Bronchial epithelial cell (primary cell): Measurements from ENCODE around the gene OR10H5. TPM values are rescaled to one million over a fixed set of nuclear protein-coding genes. Genes with fewer than 3 reads are reported as not detected.
"Not testable (repeated sequence)": the region's sequence is repeated elsewhere in the genome, so short reads cannot be mapped to it uniquely, and the experiment has no call there.

Experiments
- DNase-seq: peaks from one replicate; pipeline ENCODE4 v3.0.0-alpha.2; 2010; ENCODE audit warnings: low read depth
- FAIRE-seq: peaks from 2 replicates; lab custom pipeline; 2011; peaks lifted over from hg19 to GRCh38; lab: Jason Lieb, UNC
- H3K27me3 ChIP-seq: 2 replicates; pipeline ENCODE4 v1.5.1; 2011; ENCODE audit warnings: low read length; ENCODE audit not compliant: control insufficient read depth, insufficient read depth
- H3K36me3 ChIP-seq: 2 replicates; pipeline ENCODE4 v1.5.1; 2011; ENCODE audit warnings: low read length; ENCODE audit not compliant: control insufficient read depth, insufficient read depth
- H3K4me3 ChIP-seq: 2 replicates; pipeline ENCODE4 v1.5.1; 2011; ENCODE audit warnings: mild to moderate bottlenecking, low read depth, low read length, control low read depth
- CTCF ChIP-seq: IDR thresholded peaks from 2 replicates; pipeline ENCODE4 v1.5.1; 2011; ENCODE audit warnings: mild to moderate bottlenecking, moderate library complexity, low read length, control low read depth, inconsistent platforms; ENCODE audit not compliant: insufficient read depth, severe bottlenecking
- total RNA-seq: library from RNA; depleted of rRNA; stranded (reverse); fragments of >200 nt; gene quantifications from 2 replicates; pipeline ENCODE4 v1.2.1, GENCODE V29; 2014

OR10H5 gene
- total RNA-seq, 1 donor from 2014 or later, result not detected

GRCh38 chr19:15815306-15815705 lies 27.8 kb downstream of the OR10H5 start, which contains the start of gene OR10H1:
TSS of gene OR10H1 (minus strand) at chr19:15815664. CDS start at chr19:15808037, 7,627 bp downstream.
- no peaks in the 10 kb centered on the region for H3K36me3 ChIP-seq
- FAIRE-seq (no peak), DNase-seq (peak; percentile 19)
- H3K4me3 ChIP-seq, result no peak within 1 kb of the TSS
- TF ChIP-seq CTCF, result no peak
- H3K27me3 ChIP-seq, result no peaks in the 10 kb centered on the region

GRCh38 chr19:15820646-15821045 lies 33.2 kb downstream of the OR10H5 start:
- DNase-seq, result no peak
- no peak for TF ChIP-seq CTCF
- no peaks in the 10 kb centered on the region for H3K36me3 ChIP-seq
- H3K4me3 ChIP-seq, result no peak overlapping the region
- H3K27me3 ChIP-seq, result no peaks in the 10 kb centered on the region
- FAIRE-seq, result no peak

GRCh38 chr19:15825753-15826152 lies 38.3 kb downstream of the OR10H5 start:
- no peak for FAIRE-seq
- no peak for DNase-seq
- no peak for TF ChIP-seq CTCF
- H3K27me3 ChIP-seq, result no peaks in the 10 kb centered on the region
- no peaks in the 10 kb centered on the region for H3K36me3 ChIP-seq
- no peak overlapping the region for H3K4me3 ChIP-seq

- H3K36me3 ChIP-seq, result no peaks in the 10 kb centered on the region
- H3K27me3 ChIP-seq, result no peaks in the 10 kb centered on the region
- no peak for DNase-seq
- no peak for FAIRE-seq
- TF ChIP-seq CTCF, result no peak
- no peak overlapping the region for H3K4me3 ChIP-seq
These were observed 40.7 kb downstream of the OR10H5 start for GRCh38 chr19:15828121-15828610.

GRCh38 chr19:15828611-15829305 lies 41.3 kb downstream of the OR10H5 start:
- not testable (repeated sequence) for H3K4me3 ChIP-seq, H3K27me3 ChIP-seq, H3K36me3 ChIP-seq
- DNase-seq (peak; percentile 42), FAIRE-seq (peak; percentile 95)

- Histone ChIP-seq H3K36me3 (no peaks in the 10 kb centered on the region), H3K4me3 (no peak overlapping the region), H3K27me3 (no peaks in the 10 kb centered on the region)
- FAIRE-seq (no peak), DNase-seq (peak; percentile 22)
- TF ChIP-seq CTCF, result no peak
These were observed 41.8 kb downstream of the OR10H5 start for GRCh38 chr19:15829306-15829698.
